GM12875 (cell line): ENCODE data around the gene RNF111.

Experiments
- H3K4me3 ChIP-seq: one replicate; pipeline ENCODE4 v1.5.1; 2011; ENCODE audit warnings: low read depth, low read length, control low read depth
- CTCF ChIP-seq: IDR thresholded peaks from 2 replicates; pipeline ENCODE4 v1.5.1; 2011; ENCODE audit warnings: low read depth, mild to moderate bottlenecking, control low read depth, inconsistent platforms, low read length, moderate library complexity, borderline replicate concordance; ENCODE audit not compliant: insufficient read depth

Gene RNF111

GRCh38 chr15:58981808-58982475 lies 5.5 kb upstream of the RNF111 start:
- no peak overlapping the region for H3K4me3 ChIP-seq
- no peak for TF ChIP-seq CTCF

- no peak for TF ChIP-seq CTCF
- no peak overlapping the region for H3K4me3 ChIP-seq
These were observed 4.2 kb upstream of the RNF111 start for GRCh38 chr15:58983261-58983660.

GRCh38 chr15:58985443-58985842 lies 2.0 kb upstream of the RNF111 start:
- TF ChIP-seq CTCF, result no peak
- no peak overlapping the region for H3K4me3 ChIP-seq

GRCh38 chr15:58987036-58987435 lies 427 bp upstream of the RNF111 start:
- peak overlapping the region; percentile 34 for H3K4me3 ChIP-seq
- TF ChIP-seq CTCF, result no peak

GRCh38 chr15:58988006-58988785 lies 733 bp downstream of the RNF111 start:
- H3K4me3 ChIP-seq, result peak overlapping the region; percentile 93
- no peak for TF ChIP-seq CTCF

- no peak for TF ChIP-seq CTCF
- no peak overlapping the region for H3K4me3 ChIP-seq
These were observed 4.7 kb downstream of the RNF111 start for GRCh38 chr15:58992181-58992580.
